IMR-90 (cell line): Measurements from ENCODE around the gene TBCE. TPM values are rescaled to one million over a fixed set of nuclear protein-coding genes. Genes with fewer than 3 reads are reported as not detected.

ENCODE experiments used
- ATAC-seq: fragments of 200-7000 bp; cut with Tn5 transposase; 2 replicates; pipeline ENCODE4 v1.9.1; 2020; ENCODE audit warnings: low read depth, mild to moderate bottlenecking, moderate library complexity
- BruUV-seq: library from RNA; stranded (reverse); fragments of 400-500 nt; replicated peaks from 2 replicates; lab custom pipeline; 2021; lab: Mats Ljungman, UMichigan
- CTCF ChIA-PET: fragments of 300-600 bp; formaldehyde crosslinking; extraction: SDS; loops from one replicate; lab custom pipeline; 2021; ENCODE audit warnings: antibody characterized with exemption; lab: Yijun Ruan, JAX
- POLR2A ChIA-PET: fragments of 300-600 bp; sonication (Branson Sonifier 250); formaldehyde crosslinking; loops from one replicate; lab custom pipeline; 2022; ENCODE audit warnings: antibody characterized with exemption; ENCODE audit not compliant: unreplicated experiment; lab: Charles Lee
- DNase-seq: peaks from one replicate; pipeline ENCODE4 v3.0.0; 2013
- H2AFZ ChIP-seq: replicated peaks from 2 replicates; pipeline ENCODE3; 2013; ENCODE audit warnings: low read length, mild to moderate bottlenecking; ENCODE audit not compliant: poor library complexity
- H2AK5ac ChIP-seq: 2 replicates; pipeline ENCODE4 v1.6.1; 2013; ENCODE audit warnings: low read depth, low read length, inconsistent platforms
- H2AK9ac ChIP-seq: replicated peaks from 2 replicates; pipeline ENCODE3; 2013; ENCODE audit warnings: mild to moderate bottlenecking, low read depth, low read length, moderate library complexity; ENCODE audit not compliant: poor library complexity
- H2BK120ac ChIP-seq: 2 replicates; pipeline ENCODE4 v1.6.1; 2013; ENCODE audit warnings: low read depth, low read length, inconsistent platforms
- H2BK15ac ChIP-seq: 3 replicates; pipeline ENCODE4 v1.6.1; 2013; ENCODE audit warnings: low read depth, low read length, inconsistent platforms
- H2BK20ac ChIP-seq: 2 replicates; pipeline ENCODE4 v1.6.1; 2013; ENCODE audit warnings: low read depth, mild to moderate bottlenecking, inconsistent platforms, low read length, moderate library complexity
- H2BK5ac ChIP-seq: 2 replicates; pipeline ENCODE4 v1.6.1; 2013; ENCODE audit warnings: mild to moderate bottlenecking, low read depth, low read length, inconsistent platforms; ENCODE audit not compliant: poor library complexity, severe bottlenecking
- H3K14ac ChIP-seq: replicated peaks from 2 replicates; pipeline ENCODE4 v1.6.1; 2013; ENCODE audit warnings: low read depth, low read length, inconsistent platforms
- H3K18ac ChIP-seq: 2 replicates; pipeline ENCODE4 v1.6.1; 2013; ENCODE audit warnings: low read depth, low read length, control low read depth
- H3K23ac ChIP-seq: 2 replicates; pipeline ENCODE4 v1.6.1; 2013; ENCODE audit warnings: low read depth, low read length, inconsistent platforms
- H3K27ac ChIP-seq: 2 replicates; pipeline ENCODE4 v1.5.1; 2013; ENCODE audit warnings: mild to moderate bottlenecking, control low read depth, low read length; ENCODE audit not compliant: insufficient read depth
- H3K27me3 ChIP-seq: 2 replicates; pipeline ENCODE4 v1.6.1; 2013; ENCODE audit warnings: low read length; ENCODE audit not compliant: control insufficient read depth, insufficient read depth
- H3K36me3 ChIP-seq: 2 replicates; pipeline ENCODE4 v1.6.1; 2013; ENCODE audit warnings: low read length, mixed read lengths; ENCODE audit not compliant: control insufficient read depth, insufficient read depth
- H3K4ac ChIP-seq: 2 replicates; pipeline ENCODE4 v1.6.1; 2013; ENCODE audit warnings: low read depth, low read length, inconsistent platforms
- H3K4me1 ChIP-seq: 2 replicates; pipeline ENCODE4 v1.6.1; 2013; ENCODE audit warnings: low read length, mixed read lengths; ENCODE audit not compliant: control insufficient read depth, insufficient read depth
- H3K4me2 ChIP-seq: 2 replicates; pipeline ENCODE4 v1.6.1; 2013; ENCODE audit warnings: low read depth, mild to moderate bottlenecking, control low read depth, low read length, moderate library complexity
- H3K4me3 ChIP-seq: 2 replicates; pipeline ENCODE4 v1.5.1; 2013; ENCODE audit warnings: low read depth, mild to moderate bottlenecking, control low read depth, low read length, moderate library complexity; ENCODE audit not compliant: insufficient read depth
- H3K56ac ChIP-seq: 2 replicates; pipeline ENCODE4 v1.6.1; 2013; ENCODE audit warnings: low read length, inconsistent platforms; ENCODE audit not compliant: insufficient read depth; ENCODE audit errors: extremely low read depth
- H3K79me1 ChIP-seq, 2 experiments: 2 replicates each; pipeline ENCODE4 v1.6.1; 2013; ENCODE audit warnings: low read length in 2 of 2, inconsistent platforms in 1 of 2, low read depth in 1 of 2
- H3K9ac ChIP-seq: 2 replicates; pipeline ENCODE4 v1.6.1; 2013; ENCODE audit warnings: low read depth, low read length, control low read depth
- H3K9me1 ChIP-seq: 2 replicates; pipeline ENCODE4 v1.6.1; 2013; ENCODE audit warnings: low read length, inconsistent platforms; ENCODE audit not compliant: insufficient read depth
- H3K9me3 ChIP-seq: 2 replicates; pipeline ENCODE4 v1.6.1; 2013; ENCODE audit warnings: low read length; ENCODE audit not compliant: control insufficient read depth, insufficient read depth
- H4K20me1 ChIP-seq: 2 replicates; pipeline ENCODE4 v1.6.1; 2013; ENCODE audit warnings: low read length, inconsistent platforms; ENCODE audit not compliant: insufficient read depth
- H4K5ac ChIP-seq: 2 replicates; pipeline ENCODE4 v1.6.1; 2013; ENCODE audit warnings: mild to moderate bottlenecking, low read depth, low read length, control low read depth
- H4K8ac ChIP-seq, 2 experiments: 2 replicates each; pipeline ENCODE4 v1.6.1; 2013; ENCODE audit warnings: low read depth in 2 of 2, low read length in 2 of 2, control low read depth in 1 of 2, inconsistent platforms in 1 of 2
- H4K91ac ChIP-seq: 2 replicates; pipeline ENCODE4 v1.6.1; 2013; ENCODE audit warnings: low read depth, low read length, inconsistent platforms; ENCODE audit not compliant: insufficient read depth
- CEBPB ChIP-seq: IDR thresholded peaks from 2 replicates; pipeline ENCODE4 v1.6.1; 2012; ENCODE audit warnings: low read depth, low read length, improper control_type of control experiment
- CTCF ChIP-seq: conservative IDR thresholded peaks from 2 replicates; pipeline ENCODE4 v1.5.1; 2012; ENCODE audit warnings: mild to moderate bottlenecking, low read depth, low read length, improper control_type of control experiment
- WGBS, 2 experiments: methylation state at CpG; one replicate each; pipeline versions ENCODE4 v1.1.5 to v1.1.7; 2013; ENCODE audit warnings: missing lambda C conversion rate in 2 of 2; ENCODE audit not compliant: insufficient read length in 1 of 2; ENCODE audit errors: extremely low coverage in 2 of 2; 5-methylcytosine and 5-hydroxymethylcytosine counted together
- dilution Hi-C: fragments of 300-500 bp; cut with HindIII; formaldehyde crosslinking; loops from one replicate; pipeline ENCODE4 v1.14.3; 2018; ENCODE audit warnings: low sequenced_read_pairs; ENCODE audit not compliant: unreplicated experiment
- in situ Hi-C: fragments of 300-500 bp; cut with MboI; formaldehyde crosslinking; loops from 3 replicates; pipeline ENCODE4 v1.14.3; 2019; ENCODE audit warnings: low sequenced_read_pairs, inconsistent platforms, mixed read lengths
- intact Hi-C: fragments of 100-400 bp; cut with micrococcal nuclease; formaldehyde crosslinking; loops from 2 replicates; pipeline ENCODE4 v1.10.0; 2022
- polyA plus RNA-seq, 3 experiments: library from polyadenylated mRNA; depleted of rRNA; stranded (reverse); fragments of >200 nt; gene quantifications; 2 replicates each; pipeline ENCODE4 v1.2.3, GENCODE V29; 2012; ENCODE audit warnings: low replicate concordance in 1 of 3
- total RNA-seq: library from RNA; depleted of rRNA; stranded (reverse); fragments of >200 nt; gene quantifications from 2 replicates; pipeline ENCODE4 v1.2.3, GENCODE V29; 2012
- TF ChIP-seq, protein P1 (sequence below): fragments of 150-350 bp; IDR thresholded peaks from 2 replicates; pipeline ENCODE4 v1.6.1; 2016; ENCODE audit warnings: low read depth, mild to moderate bottlenecking, low read length, moderate library complexity, borderline replicate concordance

The TBCE gene
- total and polyA plus RNA-seq, 2 of the 4 experiments (the other 2 are of a cell fraction), result 25.3 to 26.7 TPM

GRCh38 chr1:235330918-235331285 is 36.3 kb upstream of the TBCE start:
- H3K36me3 ChIP-seq, result peaks cover 5% of the 10 kb centered on the region
- H2BK5ac ChIP-seq, result peak overlapping the region; percentile 47
- H3K4ac ChIP-seq, result no peak overlapping the region
- H4K20me1 ChIP-seq, result peaks cover 26% of the 10 kb centered on the region
- ATAC-seq (no peak), DNase-seq (no peak)
- no peak overlapping the region for H4K8ac ChIP-seq
- no peak overlapping the region for H3K4me3 ChIP-seq
- no peak overlapping the region for H2BK20ac ChIP-seq
- H3K4me2 ChIP-seq, result peak overlapping the region; percentile 66
- no peaks in the 10 kb centered on the region for H3K27me3 ChIP-seq
- no peak overlapping the region for H2AK9ac ChIP-seq
- H3K27ac ChIP-seq, result no peak overlapping the region
- H3K23ac ChIP-seq, result no peak overlapping the region
- H3K79me1 ChIP-seq, result peaks cover 6 to 38% of the 10 kb centered on the region in 2 experiments
- no peaks in the 10 kb centered on the region for H3K9me3 ChIP-seq
- in situ Hi-C loops (no loop called here), dilution Hi-C loops (no loop called here), intact Hi-C loops (loop anchor here (1.0 kb wide), 1 partner anchor 78 kb away; no protein-coding TSS in a partner anchor)
- no peaks in the 10 kb centered on the region; the same call in 1 of the 2 replicates for H3K9me1 ChIP-seq
- H4K5ac ChIP-seq, result no peak overlapping the region
- no peak overlapping the region for H2BK120ac ChIP-seq
- no CpG with 5 or more reads among the region's 5 CpGs for WGBS, 2 experiments
- no peak overlapping the region for H3K9ac ChIP-seq
- H3K14ac ChIP-seq, result no peak overlapping the region
- H2BK15ac ChIP-seq, result no peak overlapping the region
- POLR2A ChIA-PET, result no interaction called here
- CTCF ChIA-PET, result interaction anchor here (0.6 to 0.8 kb wide), 3 partner anchors 130 to 1820 kb away, joined by 3 to 8 read pairs (median 6); no protein-coding TSS in a partner anchor
- TF ChIP-seq CTCF (no peak), CEBPB (no peak)
- TF ChIP-seq, protein P1, sequence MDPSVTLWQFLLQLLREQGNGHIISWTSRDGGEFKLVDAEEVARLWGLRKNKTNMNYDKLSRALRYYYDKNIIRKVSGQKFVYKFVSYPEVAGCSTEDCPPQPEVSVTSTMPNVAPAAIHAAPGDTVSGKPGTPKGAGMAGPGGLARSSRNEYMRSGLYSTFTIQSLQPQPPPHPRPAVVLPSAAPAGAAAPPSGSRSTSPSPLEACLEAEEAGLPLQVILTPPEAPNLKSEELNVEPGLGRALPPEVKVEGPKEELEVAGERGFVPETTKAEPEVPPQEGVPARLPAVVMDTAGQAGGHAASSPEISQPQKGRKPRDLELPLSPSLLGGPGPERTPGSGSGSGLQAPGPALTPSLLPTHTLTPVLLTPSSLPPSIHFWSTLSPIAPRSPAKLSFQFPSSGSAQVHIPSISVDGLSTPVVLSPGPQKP, result no peak
- H4K91ac ChIP-seq, result no peak overlapping the region
- H3K18ac ChIP-seq, result no peak overlapping the region
- H2AFZ ChIP-seq, result no peak overlapping the region
- H3K4me1 ChIP-seq, result no peaks in the 10 kb centered on the region; the same call in 1 of the 2 replicates
- BruUV-seq, result no TSS peak
- no peak overlapping the region for H3K56ac ChIP-seq
- no peak overlapping the region for H2AK5ac ChIP-seq
